ENCODE measurements around the gene ZNF888.
"Not testable (repeated sequence)": the region's sequence is repeated elsewhere in the genome, so short reads cannot be mapped to it uniquely, and the experiment has no call there.

DNA sequence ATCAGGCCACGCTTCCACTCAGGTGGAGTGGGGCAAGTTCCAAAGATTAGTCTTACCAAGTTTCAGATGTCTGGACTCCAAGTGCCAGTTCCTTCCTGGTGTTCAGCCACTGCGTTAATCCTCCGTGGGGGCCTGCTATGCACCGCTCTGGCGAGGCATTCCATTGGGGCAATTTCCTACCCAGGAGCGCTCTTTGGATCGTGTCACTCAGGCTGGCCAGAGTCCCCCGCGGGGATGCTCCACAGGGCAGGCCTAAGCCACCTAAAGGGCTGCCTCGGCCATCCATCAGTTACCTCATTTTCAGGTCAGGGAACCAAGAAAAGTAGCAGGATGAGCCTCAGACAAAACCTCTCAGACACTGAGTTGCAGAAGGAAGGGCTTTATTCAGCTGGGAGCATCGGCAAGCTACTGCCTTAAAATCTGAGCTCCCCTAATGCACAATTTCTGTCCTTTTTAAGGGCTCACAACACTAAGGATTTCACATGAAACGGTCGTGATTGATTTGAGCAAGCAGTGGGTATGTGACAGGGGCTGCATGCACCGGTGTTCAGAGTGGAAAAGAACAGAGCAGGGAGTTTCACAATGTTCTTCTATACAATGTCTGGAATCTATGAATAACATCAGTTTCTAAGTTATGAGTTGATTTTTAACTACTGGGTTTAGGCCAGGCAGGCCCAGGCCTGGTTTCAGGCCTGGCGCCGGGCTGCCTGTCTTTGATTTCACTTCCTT lies 19.0 kb downstream of the ZNF888 start:
- TF ChIP-seq TAF1, POLR2A (IDR thresholded peaks at IDR 0.05; ENCODE audit: low read depth, low read length): not testable (repeated sequence)

Data from GM12891 (cell line).